ENCODE data around the gene KSR1.
A peak's percentile ranks its signal among the peaks of the same experiment; 100 is the strongest.

KSR1 gene

DNA sequence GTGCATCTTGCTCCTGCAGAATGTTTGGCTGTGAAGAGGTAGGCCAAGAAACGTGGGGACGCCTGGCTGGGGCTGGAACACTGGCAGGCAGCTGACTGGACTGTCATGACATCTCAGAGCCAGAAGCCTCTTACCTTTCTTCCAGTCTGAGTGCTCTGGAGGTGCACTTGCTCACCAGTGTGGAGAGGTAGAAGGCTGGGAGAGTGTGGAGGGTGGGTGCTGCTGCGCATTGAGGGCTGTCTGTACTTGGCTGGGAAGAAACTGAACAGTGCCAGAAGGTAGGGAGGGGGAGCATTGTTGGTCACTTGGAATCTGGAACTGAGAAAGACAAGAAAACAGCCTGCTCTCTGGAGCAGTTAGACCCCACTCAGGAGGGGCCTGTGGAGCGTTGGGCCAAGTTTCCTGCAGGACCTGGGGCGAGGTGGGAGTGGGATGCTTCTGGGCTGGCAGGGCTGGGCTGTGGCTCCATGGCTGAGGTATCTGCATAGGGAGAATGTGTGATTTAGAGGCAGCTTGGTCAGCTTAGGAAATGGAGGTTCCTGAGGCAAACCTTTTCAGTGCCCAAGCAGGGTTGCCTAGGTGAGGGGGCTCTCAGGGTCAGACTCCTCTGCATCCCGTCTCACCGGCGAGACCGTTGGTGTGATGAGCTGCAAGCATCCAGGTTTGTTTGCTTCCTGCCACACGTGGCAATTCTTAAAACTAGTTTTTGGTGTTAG lies 55.1 kb downstream of the KSR1 start:
- H3K9ac ChIP-seq (ENCODE audit: low read length): no peak overlapping the region
- H3K4me3 ChIP-seq (ENCODE audit: low read length): no peak overlapping the region
- H3K27me3 ChIP-seq (ENCODE audit: control insufficient read depth, insufficient read depth, low read length): no peaks in the 10 kb centered on the region
- H3K27ac ChIP-seq (ENCODE audit: low read depth, low read length): peak overlapping the region; percentile 4
- H3K4me1 ChIP-seq (ENCODE audit: control insufficient read depth, insufficient read depth, low read length): peaks cover 32% of the 10 kb centered on the region
- H3K36me3 ChIP-seq (ENCODE audit: control insufficient read depth, insufficient read depth, low read length): no peaks in the 10 kb centered on the region

DNA sequence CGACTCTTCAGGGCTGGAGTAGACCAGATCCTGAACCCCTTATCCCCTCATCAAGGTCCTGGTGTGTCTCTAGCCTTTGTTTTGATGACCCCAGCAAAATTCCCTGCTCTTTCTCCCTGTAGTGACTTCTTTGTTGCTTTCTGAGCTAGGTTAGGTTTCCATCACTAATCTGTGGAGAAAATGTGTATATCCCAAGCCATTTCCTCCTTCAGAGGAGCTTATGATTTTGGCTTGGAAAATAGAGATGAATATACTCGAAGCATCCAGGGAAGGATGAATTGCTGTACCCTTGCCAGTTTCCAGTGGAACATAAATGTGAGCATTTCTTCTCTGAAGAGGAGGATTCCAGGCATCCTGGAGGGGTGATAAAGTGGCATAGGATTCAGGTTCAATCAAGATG lies 55.8 kb downstream of the KSR1 start:
- no peaks in the 10 kb centered on the region for H3K27me3 ChIP-seq (ENCODE audit: control insufficient read depth, insufficient read depth, low read length)
- H3K36me3 ChIP-seq (ENCODE audit: control insufficient read depth, insufficient read depth, low read length): no peaks in the 10 kb centered on the region
- H3K9ac ChIP-seq (ENCODE audit: low read length): no peak overlapping the region
- H3K4me3 ChIP-seq (ENCODE audit: low read length): no peak overlapping the region
- peak overlapping the region; percentile 7 for H3K27ac ChIP-seq (ENCODE audit: low read depth, low read length)
- peaks cover 32% of the 10 kb centered on the region for H3K4me1 ChIP-seq (ENCODE audit: control insufficient read depth, insufficient read depth, low read length)

DNA sequence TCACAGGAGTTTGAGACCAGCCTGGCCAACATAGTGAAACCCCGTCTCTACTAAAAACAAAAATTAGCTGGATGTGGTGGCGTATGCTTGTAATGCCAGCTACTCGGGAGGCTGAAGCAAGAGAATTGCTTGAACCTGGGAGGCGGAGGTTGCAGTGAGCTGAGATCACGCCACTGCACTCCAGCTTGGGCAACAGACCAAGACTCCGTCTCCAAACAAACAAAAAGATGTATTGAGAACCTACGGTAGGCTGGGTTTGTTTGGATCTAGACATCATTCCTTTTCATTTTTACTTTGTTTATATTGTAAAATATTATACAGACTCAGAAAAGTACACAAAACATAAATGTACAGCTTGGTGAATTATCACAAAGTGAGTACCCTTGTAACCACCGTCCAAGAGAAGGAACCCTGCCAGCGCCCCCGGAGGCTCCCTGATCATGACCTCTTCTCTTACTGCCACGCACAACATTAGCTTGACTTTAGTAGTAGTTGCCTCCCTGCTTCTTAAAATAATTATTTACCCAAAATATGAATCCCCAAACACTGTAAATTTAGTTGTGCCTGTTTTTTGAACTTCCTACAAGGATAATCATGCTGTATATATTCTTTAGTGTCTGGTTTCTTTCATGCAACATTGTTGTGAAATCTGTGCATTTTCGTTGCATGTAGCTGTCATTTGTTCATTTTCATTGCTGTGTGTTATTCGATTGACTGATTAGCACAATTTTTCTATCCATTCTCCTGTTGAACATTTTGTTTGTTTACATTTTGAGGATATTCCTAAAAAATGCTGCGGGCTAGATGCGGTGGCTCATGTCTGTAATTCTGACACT lies 56.5 kb downstream of the KSR1 start:
- Histone ChIP-seq H3K27me3 (ENCODE audit: control insufficient read depth, insufficient read depth, low read length) (no peaks in the 10 kb centered on the region), H3K4me3 (ENCODE audit: low read length) (no peak overlapping the region), H3K4me1 (ENCODE audit: control insufficient read depth, insufficient read depth, low read length) (peaks cover 32% of the 10 kb centered on the region), H3K36me3 (ENCODE audit: control insufficient read depth, insufficient read depth, low read length) (no peaks in the 10 kb centered on the region), H3K27ac (ENCODE audit: low read depth, low read length) (peak overlapping the region; percentile 11), H3K9ac (ENCODE audit: low read length) (no peak overlapping the region)

DNA sequence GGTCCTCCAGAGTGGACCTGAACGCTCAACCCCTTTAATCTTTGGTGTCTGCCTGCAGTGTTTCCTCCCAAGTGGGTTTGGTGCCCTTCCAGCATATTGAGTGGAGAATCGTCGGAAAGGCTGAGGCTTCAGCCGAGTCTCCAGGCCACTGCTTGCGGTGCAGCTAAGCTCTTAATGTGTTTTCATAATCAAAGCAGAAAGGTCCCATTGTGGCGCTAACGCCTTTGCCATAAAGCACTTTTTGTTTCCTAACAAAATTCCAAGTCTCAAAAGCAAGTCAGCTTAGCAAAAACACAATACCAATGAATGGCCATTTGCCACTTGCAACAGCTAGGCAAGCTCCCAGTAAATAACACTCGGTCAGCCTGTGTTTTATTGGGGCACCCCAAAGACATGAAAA lies 57.6 kb downstream of the KSR1 start:
- H3K4me3 ChIP-seq (ENCODE audit: low read length): no peak overlapping the region
- peak overlapping the region; percentile 51 for H3K27ac ChIP-seq (ENCODE audit: low read depth, low read length)
- H3K27me3 ChIP-seq (ENCODE audit: control insufficient read depth, insufficient read depth, low read length): no peaks in the 10 kb centered on the region
- no peak overlapping the region for H3K9ac ChIP-seq (ENCODE audit: low read length)
- H3K4me1 ChIP-seq (ENCODE audit: control insufficient read depth, insufficient read depth, low read length): peaks cover 32% of the 10 kb centered on the region
- H3K36me3 ChIP-seq (ENCODE audit: control insufficient read depth, insufficient read depth, low read length): no peaks in the 10 kb centered on the region

DNA sequence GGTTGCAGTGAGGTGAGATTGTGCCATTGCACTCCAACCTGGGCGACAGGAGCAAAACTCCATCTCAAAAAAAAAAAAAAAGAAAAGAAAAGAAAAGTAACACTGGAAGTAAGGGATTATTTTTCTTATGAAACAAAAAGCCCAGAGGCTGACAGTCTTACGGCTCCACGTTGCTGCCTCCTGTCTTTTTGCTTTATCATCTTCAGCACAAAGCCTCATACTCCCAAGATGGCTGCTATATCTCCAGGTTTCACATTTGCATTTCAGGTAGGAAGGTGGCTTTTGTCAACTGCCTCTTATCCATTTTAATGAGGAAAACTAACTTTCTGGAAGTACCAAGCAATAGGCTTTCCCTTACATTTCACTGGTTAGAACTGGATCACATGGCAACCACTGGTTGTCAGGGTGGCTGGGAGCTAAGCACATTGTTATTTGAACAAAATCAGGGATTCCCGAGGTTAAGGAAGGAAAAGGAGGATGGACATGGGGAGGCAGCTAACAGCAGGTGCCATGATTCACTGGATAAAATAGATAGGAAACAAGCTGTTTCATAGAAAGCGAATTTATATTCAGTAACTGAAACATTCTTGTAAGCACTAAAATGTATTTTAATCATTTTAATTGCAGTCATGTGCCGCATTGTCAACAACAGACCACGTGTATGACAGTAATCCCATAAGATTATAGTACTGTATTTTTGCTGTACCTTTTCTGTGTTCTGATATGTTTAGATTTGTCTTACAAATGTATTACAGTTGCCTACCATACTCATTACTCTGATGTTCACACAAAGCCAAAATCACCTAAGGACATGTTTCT lies 58.6 kb downstream of the KSR1 start:
- Histone ChIP-seq H3K27me3 (ENCODE audit: control insufficient read depth, insufficient read depth, low read length) (no peaks in the 10 kb centered on the region), H3K4me1 (ENCODE audit: control insufficient read depth, insufficient read depth, low read length) (peaks cover 35% of the 10 kb centered on the region), H3K4me3 (ENCODE audit: low read length) (no peak overlapping the region), H3K9ac (ENCODE audit: low read length) (no peak overlapping the region), H3K27ac (ENCODE audit: low read depth, low read length) (no peak overlapping the region), H3K36me3 (ENCODE audit: control insufficient read depth, insufficient read depth, low read length) (no peaks in the 10 kb centered on the region)

DNA sequence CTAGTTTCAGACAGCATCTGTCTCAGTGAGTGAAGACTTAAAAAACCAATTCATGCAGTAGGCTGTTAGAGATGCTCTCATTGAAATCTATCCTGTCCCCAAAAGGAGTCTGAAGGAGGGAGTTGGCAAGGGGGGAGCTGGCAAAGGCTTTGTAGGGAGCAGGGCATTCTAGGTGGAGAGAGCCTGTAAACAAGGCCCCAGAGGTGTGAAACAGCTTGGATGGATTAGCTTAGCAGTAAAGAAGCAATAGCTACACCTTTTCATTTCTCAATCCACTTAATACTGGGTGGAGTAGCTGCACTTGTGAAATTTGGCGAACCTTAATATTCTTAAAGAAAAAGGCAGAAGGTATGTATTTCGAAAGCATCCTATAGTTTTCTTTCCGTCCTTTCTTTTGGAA lies 61.8 kb downstream of the KSR1 start:
- Histone ChIP-seq H3K36me3 (ENCODE audit: control insufficient read depth, insufficient read depth, low read length) (no peaks in the 10 kb centered on the region), H3K4me3 (ENCODE audit: low read length) (no peak overlapping the region), H3K27me3 (ENCODE audit: control insufficient read depth, insufficient read depth, low read length) (no peaks in the 10 kb centered on the region), H3K4me1 (ENCODE audit: control insufficient read depth, insufficient read depth, low read length) (peaks cover 25% of the 10 kb centered on the region), H3K27ac (ENCODE audit: low read depth, low read length) (no peak overlapping the region), H3K9ac (ENCODE audit: low read length) (no peak overlapping the region)

DNA sequence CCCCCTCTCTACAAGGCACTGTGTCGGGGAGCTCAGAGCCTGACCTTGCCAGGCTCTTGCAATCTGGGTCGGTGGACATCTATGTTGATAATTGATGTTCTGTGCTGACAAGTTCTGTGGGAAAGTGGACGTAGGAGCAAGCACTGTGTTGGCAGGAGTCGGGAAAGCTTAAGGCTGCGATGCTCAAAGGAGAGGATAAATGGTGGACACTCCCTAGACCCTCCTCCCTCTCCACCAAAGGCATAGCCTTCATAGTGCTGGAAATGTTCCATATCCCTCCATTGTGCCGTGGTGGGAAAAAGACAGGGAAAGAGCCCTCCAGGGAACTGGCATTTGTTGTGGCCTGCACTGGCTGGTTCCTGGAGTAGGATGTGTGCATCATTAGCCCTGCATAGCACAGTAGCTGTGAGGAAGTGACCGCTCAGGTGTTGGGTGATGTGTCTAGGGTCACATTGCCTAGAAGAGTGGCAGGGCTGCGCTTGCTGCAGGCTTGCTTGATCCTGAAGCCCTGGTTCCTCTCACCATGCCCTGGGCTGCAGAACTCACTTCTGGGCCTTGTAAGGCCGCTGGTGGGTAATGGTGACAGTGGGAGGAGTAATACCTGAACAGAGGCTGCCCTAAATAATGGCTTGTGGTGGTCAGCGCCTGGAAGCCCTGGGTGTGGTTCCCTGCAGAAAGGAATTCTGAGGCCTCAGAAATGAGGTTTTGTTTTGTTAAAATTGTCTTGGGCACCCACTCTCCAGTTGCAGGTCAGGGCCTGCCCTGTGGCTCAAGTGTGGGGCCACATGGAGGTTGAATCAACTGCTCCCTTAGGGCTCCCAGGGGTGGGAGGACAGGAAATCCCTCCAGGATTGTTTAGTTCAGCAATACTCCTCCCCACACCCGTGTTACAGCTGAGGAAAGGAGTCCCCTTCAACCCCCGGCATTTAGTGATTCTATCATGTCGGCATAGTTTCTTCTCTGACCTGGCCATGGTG lies 62.6 kb downstream of the KSR1 start:
- Histone ChIP-seq H3K4me3 (ENCODE audit: low read length) (no peak overlapping the region), H3K27ac (ENCODE audit: low read depth, low read length) (no peak overlapping the region), H3K27me3 (ENCODE audit: control insufficient read depth, insufficient read depth, low read length) (no peaks in the 10 kb centered on the region), H3K36me3 (ENCODE audit: control insufficient read depth, insufficient read depth, low read length) (no peaks in the 10 kb centered on the region), H3K9ac (ENCODE audit: low read length) (no peak overlapping the region), H3K4me1 (ENCODE audit: control insufficient read depth, insufficient read depth, low read length) (peaks cover 20% of the 10 kb centered on the region)

DNA sequence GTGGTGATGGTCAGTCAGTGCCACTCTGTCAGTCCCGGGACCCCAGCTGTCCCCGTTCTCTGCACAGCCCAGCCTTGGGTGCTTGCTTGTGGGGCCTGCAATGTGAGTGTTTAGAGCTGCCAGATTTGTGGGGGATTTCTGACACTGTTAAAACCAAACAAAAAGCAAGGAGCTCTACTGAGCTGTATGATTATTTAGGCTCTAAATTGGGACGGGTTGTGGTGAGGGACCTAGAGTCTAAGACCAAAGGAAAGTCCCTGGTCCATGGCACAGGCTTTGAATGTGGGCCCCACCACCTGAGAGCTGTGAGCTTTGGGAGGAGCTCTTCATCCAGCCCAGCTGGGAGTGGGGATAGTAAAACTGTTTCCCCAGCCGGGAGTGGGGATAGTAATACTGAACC lies 63.3 kb downstream of the KSR1 start:
- peaks cover 17% of the 10 kb centered on the region for H3K4me1 ChIP-seq (ENCODE audit: control insufficient read depth, insufficient read depth, low read length)
- H3K27ac ChIP-seq (ENCODE audit: low read depth, low read length): no peak overlapping the region
- no peaks in the 10 kb centered on the region for H3K27me3 ChIP-seq (ENCODE audit: control insufficient read depth, insufficient read depth, low read length)
- H3K9ac ChIP-seq (ENCODE audit: low read length): no peak overlapping the region
- no peak overlapping the region for H3K4me3 ChIP-seq (ENCODE audit: low read length)
- no peaks in the 10 kb centered on the region for H3K36me3 ChIP-seq (ENCODE audit: control insufficient read depth, insufficient read depth, low read length)

DNA sequence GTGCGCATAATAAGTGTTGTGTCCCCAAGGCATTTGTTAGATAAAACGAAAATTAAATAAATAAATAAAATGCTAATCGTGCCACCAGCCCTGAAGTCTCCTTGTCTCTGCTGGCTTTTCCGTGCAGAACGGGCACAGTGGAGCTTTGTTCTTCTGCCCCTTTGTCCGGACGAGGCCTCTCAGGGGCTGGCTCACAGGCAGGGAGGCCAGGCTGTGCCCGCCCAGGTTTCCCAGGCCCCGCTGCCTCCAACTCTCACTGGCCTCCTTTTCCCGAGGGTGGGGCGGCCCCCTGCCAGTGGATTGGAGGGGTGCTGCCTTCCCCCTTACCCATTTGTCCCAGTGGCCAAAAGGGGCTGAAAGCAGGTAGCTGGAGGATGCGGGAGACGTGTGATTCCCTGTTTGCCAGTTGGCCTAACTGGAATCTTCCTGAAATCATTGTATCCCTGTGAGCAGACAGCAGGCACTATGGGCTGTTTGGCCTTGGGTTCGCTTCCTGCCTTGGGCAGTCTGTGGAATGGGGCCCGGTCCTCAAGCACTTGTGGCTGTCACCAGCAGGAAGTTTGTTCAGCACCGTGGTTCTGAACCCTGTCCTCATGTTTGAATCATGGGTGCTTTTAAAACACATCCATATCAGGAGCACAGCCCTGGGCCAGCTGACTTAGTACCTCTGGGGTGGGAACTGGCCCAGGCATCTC lies 64.4 kb downstream of the KSR1 start:
- Histone ChIP-seq H3K4me1 (ENCODE audit: control insufficient read depth, insufficient read depth, low read length) (peaks cover 14% of the 10 kb centered on the region), H3K36me3 (ENCODE audit: control insufficient read depth, insufficient read depth, low read length) (no peaks in the 10 kb centered on the region), H3K9ac (ENCODE audit: low read length) (no peak overlapping the region), H3K4me3 (ENCODE audit: low read length) (no peak overlapping the region), H3K27ac (ENCODE audit: low read depth, low read length) (no peak overlapping the region), H3K27me3 (ENCODE audit: control insufficient read depth, insufficient read depth, low read length) (no peaks in the 10 kb centered on the region)

DNA sequence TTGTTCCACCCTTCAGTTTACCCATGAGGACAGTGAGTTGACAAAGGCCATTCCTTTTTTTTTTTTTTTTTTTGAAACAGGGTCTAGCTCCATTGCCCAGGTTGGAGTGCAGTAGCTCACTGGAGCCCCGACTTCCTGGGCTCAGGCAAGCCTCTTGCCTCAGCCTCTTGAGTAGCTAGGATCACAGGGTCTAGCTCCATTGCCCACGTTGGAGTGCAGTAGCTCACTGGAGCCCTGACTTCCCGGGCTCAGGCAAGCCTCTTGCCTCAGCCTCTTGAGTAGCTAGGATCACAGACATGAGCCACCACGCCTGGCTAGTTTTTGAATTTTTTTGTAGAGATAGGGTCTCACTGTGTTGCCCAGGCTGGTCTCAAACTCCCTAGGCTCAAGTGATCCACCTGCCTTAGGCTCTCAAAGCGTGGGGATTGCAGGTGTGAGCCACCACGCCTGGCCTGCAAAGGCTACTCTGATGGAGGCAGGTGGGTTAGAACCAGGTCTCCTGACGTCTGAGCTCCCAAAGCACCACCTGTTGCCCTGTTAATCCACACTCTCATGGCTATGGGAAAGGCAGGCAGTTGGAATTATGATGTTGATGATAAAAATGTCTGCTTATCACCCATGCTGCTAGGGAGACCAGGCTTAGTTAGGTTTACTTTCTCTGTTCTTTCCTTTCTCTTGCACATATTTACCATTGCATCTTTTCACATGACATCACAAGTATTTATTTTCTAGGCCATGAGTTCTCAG lies 65.2 kb downstream of the KSR1 start:
- H3K27me3 ChIP-seq (ENCODE audit: control insufficient read depth, insufficient read depth, low read length): no peaks in the 10 kb centered on the region
- H3K27ac ChIP-seq (ENCODE audit: low read depth, low read length): no peak overlapping the region
- no peak overlapping the region for H3K4me3 ChIP-seq (ENCODE audit: low read length)
- no peak overlapping the region for H3K9ac ChIP-seq (ENCODE audit: low read length)
- no peaks in the 10 kb centered on the region for H3K36me3 ChIP-seq (ENCODE audit: control insufficient read depth, insufficient read depth, low read length)
- peaks cover 15% of the 10 kb centered on the region for H3K4me1 ChIP-seq (ENCODE audit: control insufficient read depth, insufficient read depth, low read length)
